Dedifferentiated amniotic fluid mesenchymal stem cell (primary cell): ENCODE measurements around the gene HLCS.

ENCODE experiments used
- DNase-seq: peaks from one replicate; pipeline ENCODE4 v3.0.0-alpha.2; 2016; ENCODE audit errors: extremely low spot score

HLCS gene

GRCh38 chr21:36915696-36916245 lies 50.7 kb downstream of the HLCS start:
- no peak for DNase-seq

GRCh38 chr21:36915014-36915695 lies 51.3 kb downstream of the HLCS start:
- no peak for DNase-seq

GRCh38 chr21:36914244-36915013 lies 52.0 kb downstream of the HLCS start:
- DNase-seq: no peak

- DNase-seq: no peak
These were observed 53.0 kb downstream of the HLCS start for GRCh38 chr21:36913247-36914169.

DNA sequence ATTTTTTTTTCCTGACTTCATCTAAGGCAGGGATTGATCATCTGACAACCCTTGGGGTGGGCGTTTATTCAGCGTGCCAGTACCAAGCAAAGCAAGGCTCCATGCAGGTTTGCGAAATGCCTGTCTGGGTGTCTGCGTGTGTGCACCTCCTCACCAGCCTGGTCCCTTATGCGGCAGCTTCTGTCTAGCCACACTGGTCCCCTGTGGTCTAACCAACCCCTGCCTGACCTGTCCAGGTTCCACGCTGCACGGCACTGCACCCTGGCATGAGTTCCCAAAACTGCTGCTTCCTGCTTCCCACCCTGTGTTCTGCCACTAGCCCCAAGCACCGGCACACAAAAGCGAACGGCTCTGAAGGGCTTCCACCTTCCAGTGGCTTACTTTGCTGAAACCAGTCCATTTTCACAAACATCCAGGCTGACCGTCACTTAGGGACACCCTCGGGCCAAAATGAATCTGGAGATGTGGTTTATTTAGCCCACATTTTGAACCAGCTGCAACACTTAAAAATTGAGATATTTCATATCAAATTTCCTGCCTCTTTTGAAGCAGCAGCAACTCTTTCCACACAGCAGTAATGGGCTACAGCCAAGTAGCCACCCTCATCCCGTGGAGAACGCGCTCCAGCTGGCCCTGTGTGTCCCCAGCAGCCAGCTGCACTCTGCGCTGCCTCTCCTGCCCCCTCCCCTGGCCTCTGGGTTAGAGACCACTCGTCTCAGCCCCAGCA lies 55.7 kb downstream of the HLCS start:
- DNase-seq: peak; percentile 59

GRCh38 chr21:36909901-36910561 lies 56.4 kb downstream of the HLCS start:
- peak; percentile 99 for DNase-seq

GRCh38 chr21:36909423-36909822 lies 57.0 kb downstream of the HLCS start:
- no peak for DNase-seq

DNA sequence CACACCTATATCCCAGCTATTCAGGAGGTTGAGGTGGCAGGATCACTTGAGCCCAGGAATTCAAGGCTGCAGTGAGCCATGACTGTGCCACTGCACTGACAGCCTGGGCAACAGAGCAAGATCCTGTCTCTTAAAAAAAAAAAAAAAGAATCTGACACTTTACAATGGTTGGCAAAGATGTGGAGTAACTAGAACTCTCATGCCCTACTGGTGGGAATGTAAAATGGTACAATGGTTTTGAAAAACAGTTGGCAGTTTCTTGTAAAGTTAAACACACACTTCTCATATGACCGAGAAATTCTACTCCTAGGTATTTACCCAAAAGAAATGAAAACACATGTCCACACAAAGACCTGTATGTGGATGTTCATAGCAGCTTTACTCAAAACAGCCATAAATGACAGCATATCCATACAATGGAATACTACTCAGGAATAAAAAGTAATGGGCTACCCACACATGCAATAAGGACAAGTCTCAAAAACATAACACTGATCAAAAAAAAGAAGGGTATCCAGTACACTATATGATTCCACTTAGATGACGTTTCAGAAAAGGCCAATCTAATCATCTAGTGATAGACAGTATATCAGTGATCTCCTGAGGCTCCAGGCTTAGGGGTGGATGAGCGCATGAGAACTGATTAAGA lies 58.1 kb downstream of the HLCS start:
- DNase-seq: no peak

DNA sequence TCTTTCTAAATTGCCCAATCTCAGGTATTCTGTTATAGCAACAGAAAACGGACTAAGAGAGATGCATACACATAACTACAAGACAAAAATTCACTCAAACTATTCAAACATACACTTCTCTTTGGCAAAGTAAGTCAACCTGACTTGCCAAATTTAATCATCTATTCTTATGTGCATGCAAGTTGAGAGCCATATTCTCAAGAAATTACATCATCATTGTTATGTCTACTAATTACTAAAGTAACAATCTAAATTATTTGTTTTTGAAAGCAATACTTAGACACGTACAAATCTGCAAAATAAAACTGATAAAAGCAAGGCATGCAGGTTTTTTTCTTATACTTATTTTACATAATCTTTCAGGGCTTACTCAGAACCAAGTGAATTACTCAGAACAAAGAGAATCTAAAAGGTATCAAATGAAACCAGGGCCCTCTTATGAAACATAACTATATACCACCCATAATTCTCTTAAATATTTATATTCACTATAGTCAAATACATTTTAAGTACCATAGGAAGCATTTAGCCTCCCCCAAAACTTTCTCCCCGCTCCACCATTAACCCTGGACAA lies 62.3 kb downstream of the HLCS start:
- DNase-seq: no peak

- no peak for DNase-seq
These were observed 63.7 kb downstream of the HLCS start for GRCh38 chr21:36902793-36903192.

GRCh38 chr21:36902331-36902730 lies 64.1 kb downstream of the HLCS start:
- DNase-seq: no peak

DNA sequence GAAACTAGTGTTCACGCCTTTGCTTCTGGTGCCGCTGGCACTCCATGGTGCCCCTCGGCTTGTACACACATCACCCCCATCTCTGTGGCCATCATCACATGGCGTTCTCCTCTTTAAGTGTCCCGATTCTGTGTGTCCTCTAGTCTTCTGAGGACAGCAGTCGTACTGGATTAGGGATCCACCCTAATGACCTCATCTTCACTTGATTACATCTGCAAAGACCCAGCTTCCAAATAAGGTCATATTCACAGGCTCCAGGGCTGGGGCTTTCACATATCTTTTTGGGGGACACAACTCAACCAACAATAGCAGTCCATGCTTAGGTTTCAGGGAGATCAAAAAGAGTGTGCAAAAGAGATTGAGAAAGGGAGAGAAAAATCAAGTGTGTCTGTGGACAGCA lies 64.9 kb downstream of the HLCS start:
- DNase-seq: no peak

GRCh38 chr21:36893581-36893980 lies 72.9 kb downstream of the HLCS start:
- DNase-seq: no peak

- DNase-seq: no peak
These were observed 74.3 kb downstream of the HLCS start for GRCh38 chr21:36892201-36892600.

GRCh38 chr21:36891692-36892091 lies 74.8 kb downstream of the HLCS start:
- DNase-seq: no peak

DNA sequence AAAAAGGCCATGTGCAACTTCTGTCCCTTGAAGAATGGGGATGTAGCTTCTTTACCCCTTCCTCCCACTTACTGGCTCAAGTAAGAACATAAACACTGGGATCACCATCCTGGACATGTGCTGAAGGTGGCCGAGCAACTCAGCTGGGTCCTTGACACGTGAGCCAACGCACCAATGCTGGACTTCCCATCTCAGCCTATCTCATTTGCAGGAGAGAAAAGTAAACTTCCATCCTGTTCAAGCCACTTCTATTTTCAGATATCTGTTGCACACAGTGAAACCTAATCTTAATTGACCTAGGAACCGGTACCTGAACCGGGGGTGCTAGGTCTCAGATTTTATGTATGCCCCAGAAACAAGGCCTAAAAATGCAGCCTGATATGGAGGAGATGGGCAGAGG lies 75.3 kb downstream of the HLCS start:
- DNase-seq: no peak

DNA sequence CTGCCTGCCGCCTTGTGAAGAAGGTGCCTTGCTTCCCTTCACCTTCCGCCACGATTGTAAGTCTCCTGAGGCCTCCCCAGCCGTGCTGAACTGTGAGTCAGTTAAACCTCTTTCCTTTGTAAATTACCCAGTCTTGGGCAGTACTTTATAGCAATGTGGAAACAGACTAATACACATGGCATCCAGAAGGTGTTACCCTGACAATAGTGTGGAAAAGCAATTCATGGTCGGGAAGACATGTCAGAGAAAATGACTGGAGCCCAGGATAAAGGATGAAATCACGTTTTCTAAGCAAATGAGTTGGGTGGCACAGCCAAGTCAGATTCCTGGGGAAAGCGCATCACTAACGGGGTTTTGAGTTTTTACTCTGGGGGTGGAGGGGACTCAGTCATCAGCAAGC lies 76.4 kb downstream of the HLCS start:
- DNase-seq: no peak

DNA sequence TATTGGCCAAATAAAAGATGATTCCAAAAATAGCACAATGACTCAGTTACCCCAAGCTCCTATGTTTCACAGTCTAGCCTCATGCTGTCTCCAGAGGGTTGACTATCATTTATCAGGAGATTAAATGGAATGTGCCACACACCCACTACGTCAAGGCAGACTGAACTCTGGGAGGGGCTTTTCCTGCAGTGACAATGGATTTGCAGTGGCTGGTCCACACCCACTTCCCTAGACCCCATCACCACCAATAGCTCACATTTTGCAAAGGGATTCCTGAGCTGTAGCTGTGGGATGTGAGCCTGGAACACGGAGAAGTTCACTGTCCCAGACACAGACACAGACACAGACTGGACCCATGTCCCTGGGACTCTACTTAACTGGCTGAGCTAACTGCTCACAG lies 77.1 kb downstream of the HLCS start:
- DNase-seq: no peak

GRCh38 chr21:36888466-36888865 lies 78.0 kb downstream of the HLCS start:
- no peak for DNase-seq

DNA sequence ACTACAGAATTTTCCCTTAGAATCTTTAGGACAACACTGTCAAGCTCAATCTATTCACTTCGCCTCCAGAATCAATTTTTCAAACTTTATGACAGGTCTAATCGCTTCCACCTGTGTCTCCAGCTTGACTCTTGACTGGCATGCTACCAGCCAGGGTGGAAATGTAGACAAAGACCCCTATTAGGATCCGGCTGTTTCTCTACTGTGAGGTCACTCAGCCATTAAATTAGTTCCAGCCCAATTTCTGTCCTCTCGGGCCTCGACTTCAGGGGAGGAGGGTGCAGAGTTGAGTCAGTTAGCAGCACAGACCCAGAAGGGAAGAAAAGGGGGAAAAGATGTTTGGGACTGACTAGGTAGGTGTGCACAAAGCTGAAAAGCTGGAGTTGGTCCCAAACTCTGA lies 78.5 kb downstream of the HLCS start:
- no peak for DNase-seq
